ENCODE measurements around the gene GNA14. TPM values are rescaled to one million over a fixed set of nuclear protein-coding genes. Genes with fewer than 3 reads are reported as not detected.

GNA14 gene
- total and polyA plus RNA-seq, 7 donors: 5.0 to 29.2 (median 7.8) TPM

DNA sequence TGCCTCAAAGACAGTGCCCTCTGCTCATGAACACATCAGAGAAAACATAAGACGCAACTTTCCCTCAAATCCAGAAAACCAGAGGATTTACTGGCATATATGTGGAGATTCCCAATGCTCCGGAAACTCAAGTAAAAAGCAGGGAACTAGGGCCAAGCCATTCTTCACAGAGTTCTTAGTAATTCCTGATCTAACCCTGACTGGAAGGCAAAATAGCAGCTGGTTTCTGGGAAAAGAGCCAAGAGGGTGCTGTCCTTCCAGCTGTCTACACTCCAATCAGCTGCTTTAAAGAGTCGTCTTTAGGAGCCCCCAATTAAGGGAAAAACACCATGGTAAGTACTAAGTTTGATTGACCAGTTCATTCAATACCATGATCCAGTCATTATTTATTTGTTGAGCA lies 49.6 kb downstream of the GNA14 start:
- 51 to 61% methylated on average over 3 of the region's 3 CpGs for WGBS, 2 donors
- peak overlapping the region; percentile 19 to 58 (median 46) for H3K27ac ChIP-seq
- H3K4me1 ChIP-seq: peaks cover 0 to 81% (median 73%) of the 10 kb centered on the region in 4 donors
- no peak overlapping the region for H3K4me3 ChIP-seq
- H3K9me3 ChIP-seq: no peaks in the 10 kb centered on the region
- intact Hi-C loops (cut with DNase I): no loop called here
- no peak for DNase-seq
- H3K27me3 ChIP-seq: no peaks in the 10 kb centered on the region
- TF ChIP-seq, protein P1, sequence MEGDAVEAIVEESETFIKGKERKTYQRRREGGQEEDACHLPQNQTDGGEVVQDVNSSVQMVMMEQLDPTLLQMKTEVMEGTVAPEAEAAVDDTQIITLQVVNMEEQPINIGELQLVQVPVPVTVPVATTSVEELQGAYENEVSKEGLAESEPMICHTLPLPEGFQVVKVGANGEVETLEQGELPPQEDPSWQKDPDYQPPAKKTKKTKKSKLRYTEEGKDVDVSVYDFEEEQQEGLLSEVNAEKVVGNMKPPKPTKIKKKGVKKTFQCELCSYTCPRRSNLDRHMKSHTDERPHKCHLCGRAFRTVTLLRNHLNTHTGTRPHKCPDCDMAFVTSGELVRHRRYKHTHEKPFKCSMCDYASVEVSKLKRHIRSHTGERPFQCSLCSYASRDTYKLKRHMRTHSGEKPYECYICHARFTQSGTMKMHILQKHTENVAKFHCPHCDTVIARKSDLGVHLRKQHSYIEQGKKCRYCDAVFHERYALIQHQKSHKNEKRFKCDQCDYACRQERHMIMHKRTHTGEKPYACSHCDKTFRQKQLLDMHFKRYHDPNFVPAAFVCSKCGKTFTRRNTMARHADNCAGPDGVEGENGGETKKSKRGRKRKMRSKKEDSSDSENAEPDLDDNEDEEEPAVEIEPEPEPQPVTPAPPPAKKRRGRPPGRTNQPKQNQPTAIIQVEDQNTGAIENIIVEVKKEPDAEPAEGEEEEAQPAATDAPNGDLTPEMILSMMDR (IDR thresholded peaks at IDR 0.05): no peak
- TF ChIP-seq POLR2A (IDR thresholded peaks at IDR 0.05) (no peak), POLR2AphosphoS5 (IDR thresholded peaks at IDR 0.05) (peak in 3 of 4 donors; percentile 8 to 35 (median 20))
- no peaks in the 10 kb centered on the region for H3K36me3 ChIP-seq

DNA sequence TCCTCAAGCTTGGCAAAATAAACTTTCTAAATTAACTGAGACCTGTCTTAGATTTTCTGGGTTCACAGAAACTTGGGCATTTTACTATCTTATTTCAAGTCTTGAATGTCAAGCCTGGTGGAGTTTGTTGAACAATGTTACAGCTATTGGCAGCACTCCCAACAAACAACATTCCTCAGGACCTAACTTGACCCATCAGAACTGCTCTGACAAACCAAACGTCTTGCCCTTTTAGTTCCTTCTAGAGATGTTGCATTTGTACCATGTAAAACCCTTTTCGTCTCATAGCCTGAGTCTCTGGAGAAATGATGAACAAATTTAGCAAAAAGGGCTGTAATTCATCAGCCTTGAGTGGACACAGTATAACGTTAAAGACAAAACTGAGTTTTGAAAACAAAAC lies 51.1 kb downstream of the GNA14 start:
- Histone ChIP-seq H3K9me3 (no peaks in the 10 kb centered on the region), H3K36me3 (no peaks in the 10 kb centered on the region), H3K27me3 (no peaks in the 10 kb centered on the region), H3K4me1 (peaks cover 0 to 67% (median 59%) of the 10 kb centered on the region in 4 donors), H3K27ac (no peak overlapping the region), H3K4me3 (no peak overlapping the region)
- WGBS, 2 donors: 70 to 71% methylated on average over 3 of the region's 3 CpGs
- TF ChIP-seq EP300 (IDR thresholded peaks at IDR 0.05) (no peak), POLR2A (IDR thresholded peaks at IDR 0.05) (no peak), POLR2AphosphoS5 (IDR thresholded peaks at IDR 0.05) (no peak)
- TF ChIP-seq, protein P1 (IDR thresholded peaks at IDR 0.05): no peak
- no peak for DNase-seq
- intact Hi-C loops (cut with DNase I): no loop called here

- WGBS, 2 donors: 43 to 66% methylated on average over 8 of the region's 8 CpGs
- H3K4me3 ChIP-seq: no peak overlapping the region
- no peaks in the 10 kb centered on the region for H3K9me3 ChIP-seq
- H3K27me3 ChIP-seq: no peaks in the 10 kb centered on the region
- peak overlapping the region in 2 of 4 donors; percentile 3 to 25 for H3K27ac ChIP-seq
- no peak for DNase-seq
- intact Hi-C loops (cut with DNase I): no loop called here
- H3K36me3 ChIP-seq: no peaks in the 10 kb centered on the region
- TF ChIP-seq, protein P1 (IDR thresholded peaks at IDR 0.05): no peak
- TF ChIP-seq POLR2AphosphoS5 (IDR thresholded peaks at IDR 0.05): no peak
- TF ChIP-seq EP300 (IDR thresholded peaks at IDR 0.05): no peak
- no peak for TF ChIP-seq POLR2A (IDR thresholded peaks at IDR 0.05)
- peaks cover 0 to 61% (median 56%) of the 10 kb centered on the region in 4 donors for H3K4me1 ChIP-seq
Observed at GRCh38 chr9:77595426-77596095, 52.6 kb downstream of the GNA14 start.

- WGBS, 2 donors: 66 to 83% methylated on average over 3 of the region's 3 CpGs
- intact Hi-C loops (cut with DNase I): no loop called here
- Histone ChIP-seq H3K4me3 (no peak overlapping the region), H3K36me3 (no peaks in the 10 kb centered on the region), H3K9me3 (no peaks in the 10 kb centered on the region), H3K27ac (peak overlapping the region in 2 of 4 donors; percentile 3 to 25), H3K4me1 (peaks cover 0 to 61% (median 56%) of the 10 kb centered on the region in 4 donors), H3K27me3 (no peaks in the 10 kb centered on the region)
- DNase-seq: no peak
- no peak for TF ChIP-seq EP300 (IDR thresholded peaks at IDR 0.05)
- TF ChIP-seq, protein P1 (IDR thresholded peaks at IDR 0.05): no peak
- no peak for TF ChIP-seq POLR2A (IDR thresholded peaks at IDR 0.05)
- TF ChIP-seq POLR2AphosphoS5 (IDR thresholded peaks at IDR 0.05): no peak
Observed at GRCh38 chr9:77594963-77595362, 53.2 kb downstream of the GNA14 start.
